Erythroblast (primary cell): ENCODE results near the gene FNDC3A.

ENCODE experiments used
- GATA1 ChIP-seq: IDR thresholded peaks from 2 replicates; pipeline ENCODE4 v1.6.1; 2011; ENCODE audit warnings: low read depth, mild to moderate bottlenecking, control low read depth, low read length, moderate library complexity
- POLR2A ChIP-seq: IDR thresholded peaks from 2 replicates; pipeline ENCODE4 v1.6.1; 2011; ENCODE audit warnings: mild to moderate bottlenecking, low read length

GRCh38 chr13:49210669-49211068, 235.0 kb downstream of the FNDC3A start:
- no peak for TF ChIP-seq POLR2A
- no peak for TF ChIP-seq GATA1
